Activated CD8-positive, alpha-beta memory T cell treated with anti-CD3 and anti-CD28 coated beads, Interleukin-2, amount 50 U/mL, for 24 hours (primary cell): Measurements from ENCODE around the gene GLIPR2.
"Not testable (repeated sequence)": the region's sequence is repeated elsewhere in the genome, so short reads cannot be mapped to it uniquely, and the experiment has no call there.

Source experiments
- DNase-seq: peaks from one replicate; pipeline ENCODE4 v3.0.0-alpha.2; 2020; ENCODE audit errors: extremely low read depth

The GLIPR2 gene

DNA sequence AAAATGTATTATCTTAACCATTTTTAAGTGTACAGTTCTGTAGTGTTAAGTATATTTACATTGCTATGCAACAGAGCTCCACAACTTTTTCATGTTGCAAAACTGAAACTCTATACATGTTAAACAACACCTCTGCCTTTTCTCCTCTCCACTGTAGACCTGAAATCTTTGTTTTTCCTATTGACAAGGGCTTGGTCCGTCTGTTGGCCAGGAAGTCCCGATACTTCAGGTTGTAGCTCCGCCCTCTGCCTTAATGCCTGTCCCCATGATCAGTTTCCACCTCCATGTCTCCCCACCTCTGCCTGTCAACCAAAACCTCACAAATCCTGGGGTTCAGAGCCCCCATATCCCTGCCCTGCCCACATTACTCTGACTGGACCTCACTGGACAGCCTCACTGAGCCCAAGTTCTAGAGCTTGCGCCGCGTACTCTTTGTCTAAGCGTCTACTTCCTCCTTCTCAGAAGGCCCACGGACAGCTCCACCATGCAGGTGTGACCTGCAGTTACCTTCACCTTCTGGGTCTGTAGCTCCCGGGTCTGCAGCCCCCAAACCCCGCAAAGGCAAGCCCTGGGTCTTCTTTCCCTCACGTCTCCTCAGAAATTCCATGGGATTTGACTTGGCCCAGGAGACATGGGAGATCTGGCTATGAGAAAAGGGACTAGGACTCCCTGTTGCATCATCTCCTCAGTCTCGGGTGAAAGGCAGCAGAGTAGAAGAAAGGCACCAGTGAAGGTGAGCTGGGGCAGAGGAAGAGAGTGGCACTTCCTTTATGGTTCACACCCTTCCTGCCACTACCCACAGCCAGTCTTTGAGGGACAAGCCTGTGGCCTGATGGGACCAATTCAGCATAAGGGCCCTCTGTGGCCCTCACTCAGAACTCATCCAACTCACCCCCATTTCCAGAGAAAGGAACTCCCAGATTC, 8.0 kb downstream of the GLIPR2 start:
- DNase-seq, result no peak

DNA sequence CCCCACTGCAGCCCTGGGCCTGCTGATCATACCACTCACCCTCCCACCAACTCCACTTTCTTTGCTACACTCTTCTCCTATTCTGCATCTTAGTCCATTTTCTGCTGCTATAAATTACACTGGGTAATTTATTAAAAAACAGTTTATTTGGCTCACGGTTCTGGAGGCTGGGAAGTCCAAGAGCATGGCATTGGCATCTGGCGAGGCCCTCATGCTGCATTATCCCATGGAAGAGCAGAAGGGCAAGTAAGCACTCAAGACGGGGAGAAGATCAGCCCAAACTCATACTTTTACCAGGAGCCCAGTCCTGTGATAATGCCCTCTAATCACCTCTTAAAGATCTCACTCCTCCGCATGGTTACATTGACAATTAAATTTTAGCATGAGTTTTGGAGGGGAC, 9.4 kb downstream of the GLIPR2 start:
- no peak for DNase-seq

DNA sequence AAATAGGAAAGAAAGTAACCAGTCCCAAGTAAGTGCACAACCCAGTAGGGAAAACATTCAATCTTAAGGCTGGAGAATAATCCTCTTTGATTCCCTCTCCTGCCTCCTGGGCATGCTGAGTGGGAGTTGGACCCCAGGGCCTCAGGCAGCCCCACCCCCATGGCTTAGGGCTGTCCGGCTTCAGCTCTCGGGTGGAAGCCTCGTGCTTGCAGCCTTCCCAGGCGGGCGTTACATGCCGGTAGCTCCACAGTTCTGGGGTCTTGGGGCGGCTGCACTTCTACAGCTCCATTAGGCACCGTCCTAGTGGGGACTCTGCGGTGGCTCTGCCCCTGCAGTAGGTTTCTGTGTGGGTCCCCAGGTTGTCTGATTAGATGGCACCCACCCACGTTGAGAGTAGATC, 10.1 kb downstream of the GLIPR2 start:
- no peak for DNase-seq

DNA sequence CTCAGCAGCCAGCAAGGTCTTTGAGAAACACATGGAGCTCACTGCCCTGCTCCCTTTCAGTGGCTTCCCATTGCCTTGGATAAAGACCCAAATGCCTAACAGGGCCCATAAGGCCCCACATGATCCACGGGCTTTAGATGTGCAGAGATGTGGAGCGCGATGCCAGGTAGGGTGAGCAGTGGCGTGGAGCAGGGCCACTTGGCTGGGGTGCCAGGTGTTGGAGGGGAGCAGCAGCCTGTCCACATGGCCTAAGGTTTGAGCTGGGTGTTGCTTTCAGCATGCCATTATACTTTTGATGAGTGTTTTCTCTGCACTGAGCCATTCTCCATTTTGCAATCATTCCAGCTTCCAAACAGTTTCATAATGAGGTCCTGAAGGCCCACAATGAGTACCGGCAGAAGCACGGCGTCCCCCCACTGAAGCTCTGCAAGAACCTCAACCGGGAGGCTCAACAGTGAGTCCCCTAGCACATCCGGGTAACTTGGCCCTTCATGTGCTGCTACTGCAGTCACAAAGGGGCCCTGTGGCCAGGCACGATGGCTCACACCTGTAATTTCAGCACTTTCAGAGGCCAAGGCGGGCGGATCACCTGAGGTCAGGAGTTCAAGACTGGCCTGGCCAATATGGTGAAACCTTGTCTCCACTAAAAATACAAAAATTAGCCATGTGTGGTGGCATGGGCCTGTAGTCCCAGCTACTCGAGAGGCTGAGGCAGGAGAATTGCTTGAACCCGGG, 11.1 kb downstream of the GLIPR2 start:
- DNase-seq, result no peak

DNA sequence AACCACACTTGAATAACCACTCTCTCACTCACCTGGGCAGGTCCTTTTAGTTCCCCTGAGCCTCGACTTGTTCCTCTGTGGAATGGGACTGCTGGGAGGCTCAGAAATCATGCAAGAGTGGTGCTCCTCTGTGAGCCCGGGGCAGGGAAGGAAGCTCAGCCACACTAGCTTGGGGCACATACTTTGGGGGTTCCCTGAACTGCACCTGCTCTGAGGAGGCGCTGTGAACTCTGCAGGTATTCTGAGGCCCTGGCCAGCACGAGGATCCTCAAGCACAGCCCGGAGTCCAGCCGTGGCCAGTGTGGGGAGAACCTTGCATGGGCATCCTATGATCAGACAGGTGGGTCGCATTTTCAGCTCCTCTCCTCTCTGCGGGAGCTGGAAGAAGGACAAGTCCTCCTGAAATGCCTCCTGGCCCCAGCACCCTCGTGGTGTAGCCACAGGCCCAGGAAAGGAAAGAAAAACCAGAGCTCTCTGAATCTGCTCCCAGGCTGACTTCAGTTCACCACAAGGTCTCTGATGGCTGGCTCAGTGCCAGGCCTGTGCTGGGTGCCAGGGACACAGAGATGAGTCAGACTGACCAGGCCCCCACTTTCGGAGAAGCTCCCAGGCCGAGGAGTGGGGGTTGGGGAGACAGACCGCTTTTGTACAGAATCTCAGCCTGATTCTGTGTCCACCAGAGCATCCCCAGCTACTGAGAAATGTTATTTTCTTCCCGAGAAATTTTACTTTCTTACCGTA, 11.9 kb downstream of the GLIPR2 start:
- peak; percentile 33 for DNase-seq

DNA sequence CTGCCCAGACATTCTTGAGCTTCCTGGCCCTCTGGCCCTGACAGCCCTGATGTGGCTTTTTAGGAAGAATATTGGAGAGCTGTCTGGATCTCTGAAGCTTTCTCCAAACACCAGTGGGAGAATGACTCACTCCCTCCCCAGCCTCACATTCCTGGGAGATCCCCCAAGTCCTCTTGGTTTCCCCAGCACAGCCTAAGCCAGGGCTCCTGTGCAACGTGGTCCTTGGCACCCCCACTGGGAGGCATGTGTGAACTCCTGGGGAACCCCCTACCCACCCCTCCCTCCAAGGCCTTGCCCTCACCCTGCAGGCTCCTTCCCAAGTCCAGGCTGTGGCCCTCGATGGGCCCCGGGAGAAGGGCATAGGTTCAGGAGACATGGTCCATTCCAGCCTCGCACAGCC, 12.7 kb downstream of the GLIPR2 start:
- no peak for DNase-seq

DNA sequence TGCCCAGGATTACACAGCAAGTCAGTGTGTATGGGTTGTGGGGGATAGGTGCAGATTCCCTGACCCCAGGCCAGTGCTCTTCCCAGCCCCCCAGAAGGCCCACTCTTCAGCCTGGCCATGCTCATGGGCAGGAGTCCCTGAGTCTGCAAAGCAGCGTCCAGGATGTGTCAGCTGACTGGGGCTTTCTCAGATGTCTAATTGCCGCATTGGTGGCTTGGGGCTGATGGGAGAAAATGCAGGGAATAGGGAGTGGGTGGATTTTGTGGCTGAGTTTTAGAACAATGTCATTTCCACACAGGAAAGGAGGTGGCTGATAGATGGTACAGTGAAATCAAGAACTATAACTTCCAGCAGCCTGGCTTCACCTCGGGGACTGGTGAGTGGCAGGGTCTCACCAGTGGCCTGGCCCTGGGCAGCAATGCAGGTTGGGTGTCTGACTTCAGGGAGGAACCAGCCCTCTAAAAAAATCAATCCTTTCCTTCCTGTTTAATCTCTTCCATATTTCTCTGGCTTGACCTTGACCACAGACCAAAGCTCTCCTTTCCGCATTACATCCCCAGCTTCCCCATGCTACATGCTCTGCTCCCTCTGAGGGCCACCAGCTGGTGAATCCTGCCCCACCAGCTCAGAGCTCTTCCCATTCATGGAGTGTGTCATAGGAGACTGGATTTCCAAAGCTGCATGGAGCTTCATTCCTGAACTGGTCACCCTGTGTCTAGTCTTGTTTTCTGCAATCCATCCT, 14.2 kb downstream of the GLIPR2 start:
- DNase-seq, result no peak

DNA sequence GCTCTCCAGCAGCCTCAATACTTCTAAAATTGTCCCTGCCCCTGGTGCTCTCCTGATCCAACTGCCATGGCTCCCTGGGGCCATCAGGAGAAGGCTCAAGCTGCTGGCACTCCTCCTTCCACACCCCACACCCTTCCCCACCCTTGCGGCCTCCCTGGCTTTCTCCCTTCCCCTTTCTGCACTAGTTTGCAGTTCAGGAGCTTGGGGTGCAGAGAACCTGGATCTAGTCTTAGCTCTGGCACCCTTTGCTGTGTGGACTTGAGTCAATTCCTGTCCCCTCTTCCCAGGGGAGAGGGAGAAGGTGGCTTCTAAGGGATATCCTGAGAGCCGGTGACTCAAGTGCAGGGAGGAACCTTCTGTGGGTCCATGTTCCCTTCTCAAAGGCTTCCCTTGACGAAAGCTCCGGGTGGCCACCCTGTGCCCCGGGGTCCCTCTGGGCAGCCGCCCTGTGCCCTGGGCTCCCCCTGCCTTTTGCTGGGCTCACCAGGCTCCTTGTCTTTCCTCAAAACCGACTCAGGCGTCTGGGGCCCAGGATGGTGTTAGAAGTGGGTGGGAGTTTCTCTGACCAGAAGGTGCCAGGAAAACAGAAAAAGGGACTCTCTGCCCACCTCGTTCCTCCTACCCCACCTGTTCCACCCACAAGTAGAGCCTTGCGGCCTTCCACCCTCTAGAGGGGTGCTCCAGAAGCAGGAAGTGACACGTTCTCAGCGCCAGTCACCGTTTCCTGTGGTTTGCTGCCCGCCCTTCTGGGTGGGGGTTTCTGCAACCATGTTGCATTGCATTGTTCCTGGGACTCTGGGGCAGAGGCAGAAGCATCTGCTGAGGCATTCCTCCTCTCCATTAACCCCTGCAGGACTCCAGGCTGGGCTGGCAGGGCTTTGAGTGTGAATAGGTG, 15.0 kb downstream of the GLIPR2 start:
- peak; percentile 84 for DNase-seq

DNA sequence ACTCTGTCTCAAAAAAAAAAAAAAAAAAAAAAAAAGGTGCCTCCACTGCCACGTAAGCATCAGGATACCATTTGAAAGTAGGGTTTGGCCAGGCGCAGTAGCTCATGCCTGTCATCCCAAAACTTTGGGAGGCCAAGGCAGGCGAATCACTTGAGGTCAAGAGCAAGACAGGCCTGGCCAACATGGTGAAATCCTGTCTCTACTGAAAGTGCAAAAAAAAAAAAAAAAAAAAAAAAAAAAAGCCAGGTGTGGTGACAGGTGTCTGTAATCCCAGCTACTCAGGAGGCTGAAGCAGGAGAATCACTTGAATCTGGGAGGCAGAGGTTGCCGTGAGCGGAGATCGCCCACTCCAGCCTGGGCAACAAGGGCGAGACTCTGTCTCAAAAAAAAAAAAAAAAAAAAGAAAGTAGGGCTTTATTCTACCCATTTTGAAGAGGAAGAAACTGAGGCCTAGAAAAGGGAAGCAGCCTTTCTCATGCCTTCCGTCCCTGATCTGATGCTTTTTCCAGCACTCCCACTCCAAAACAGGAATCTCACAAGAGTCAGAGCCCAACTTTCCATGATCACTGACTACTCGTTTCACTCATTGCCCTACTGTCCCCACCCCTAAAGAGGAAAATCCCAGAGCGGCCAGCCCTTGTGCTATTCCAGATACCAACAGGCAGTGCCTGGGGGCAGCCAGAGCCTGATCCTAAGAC, 16.4 kb downstream of the GLIPR2 start:
- DNase-seq, result no peak

DNA sequence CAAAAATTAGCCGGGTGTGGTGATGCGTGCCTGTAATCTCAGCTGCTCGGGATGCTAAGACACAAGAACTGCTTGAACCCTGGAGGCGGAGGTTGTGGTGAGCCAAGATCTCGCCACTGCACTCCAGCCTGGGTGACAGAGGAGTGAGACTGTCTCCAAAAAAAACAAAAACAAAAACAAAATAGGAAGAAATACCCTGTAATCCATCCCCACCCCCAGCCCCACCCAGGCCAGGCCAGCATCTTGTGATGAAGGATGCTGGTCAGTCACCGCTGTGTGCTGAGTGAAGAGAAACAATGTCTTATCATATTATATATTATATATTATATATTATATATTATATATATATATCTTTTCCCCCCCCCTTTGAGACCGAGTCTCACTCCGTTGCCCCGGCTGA, 17.2 kb downstream of the GLIPR2 start:
- DNase-seq, result no peak

DNA sequence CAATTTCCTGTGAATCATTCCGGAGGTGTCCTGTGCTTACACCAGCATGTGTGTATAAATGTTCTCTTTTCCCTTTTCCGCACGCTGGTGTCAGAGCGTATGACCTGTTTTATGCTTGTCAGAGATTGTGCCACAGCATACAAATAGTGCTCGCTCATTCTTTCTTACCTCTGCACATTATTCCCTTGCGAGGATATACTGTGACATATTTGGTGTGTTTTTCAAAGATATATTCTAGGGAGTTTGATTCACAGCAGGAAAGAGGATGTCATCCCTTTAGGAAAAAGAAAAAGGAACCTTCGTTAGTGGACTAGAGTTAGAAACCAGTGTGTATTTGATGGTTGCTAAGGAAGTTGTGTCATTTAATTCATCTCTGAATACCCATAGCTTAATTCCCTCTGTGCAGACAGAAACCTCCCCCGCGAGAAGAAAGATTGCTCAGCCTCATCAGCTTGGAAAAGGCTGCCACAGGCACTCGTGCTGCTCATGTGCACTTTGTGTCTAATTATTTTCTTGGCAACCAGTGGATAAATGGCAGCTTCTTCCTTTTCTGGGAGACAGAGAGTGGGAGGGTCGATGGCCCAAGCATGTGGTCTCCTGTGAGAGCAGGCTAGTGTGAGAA, 17.9 kb downstream of the GLIPR2 start:
- DNase-seq, result no peak

DNA sequence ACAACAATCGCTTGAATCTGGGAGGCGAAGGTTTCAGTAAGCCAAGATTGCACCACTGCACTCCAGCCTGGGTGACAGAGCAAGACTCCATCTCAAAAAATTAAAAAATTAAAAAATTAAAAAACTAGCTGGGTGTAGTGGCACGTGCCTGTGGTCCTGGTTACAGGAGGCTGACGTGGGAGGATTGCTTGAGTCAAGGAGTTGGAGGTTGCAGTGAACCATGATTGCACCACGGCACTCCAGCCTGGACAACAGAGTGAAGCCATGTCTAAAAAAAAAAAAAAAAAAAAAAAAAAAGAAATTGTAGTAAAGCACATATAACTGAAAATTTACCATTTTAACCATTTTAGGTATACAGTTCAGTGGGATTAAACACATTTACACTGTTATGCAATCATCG, 19.6 kb downstream of the GLIPR2 start:
- DNase-seq, result no peak

DNA sequence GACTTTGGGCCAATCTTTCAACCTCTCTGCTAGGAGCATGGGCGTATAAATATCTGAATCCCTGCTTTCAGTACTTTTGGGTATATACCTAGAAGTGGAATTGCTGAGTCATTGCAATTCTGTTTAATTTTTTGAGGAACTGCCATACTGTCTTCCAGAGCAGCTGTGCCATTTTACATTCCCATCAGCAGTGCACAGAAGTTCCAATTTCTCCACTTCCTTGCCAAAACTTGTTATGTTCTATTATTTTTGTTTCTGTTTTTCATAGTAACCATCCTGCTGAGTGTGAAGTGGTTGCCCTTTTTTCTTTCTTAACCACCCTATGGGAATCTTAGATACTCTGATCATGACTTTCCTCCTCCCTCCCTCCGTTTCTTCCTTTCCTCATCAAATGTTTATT, 21.6 kb downstream of the GLIPR2 start:
- no peak for DNase-seq

DNA sequence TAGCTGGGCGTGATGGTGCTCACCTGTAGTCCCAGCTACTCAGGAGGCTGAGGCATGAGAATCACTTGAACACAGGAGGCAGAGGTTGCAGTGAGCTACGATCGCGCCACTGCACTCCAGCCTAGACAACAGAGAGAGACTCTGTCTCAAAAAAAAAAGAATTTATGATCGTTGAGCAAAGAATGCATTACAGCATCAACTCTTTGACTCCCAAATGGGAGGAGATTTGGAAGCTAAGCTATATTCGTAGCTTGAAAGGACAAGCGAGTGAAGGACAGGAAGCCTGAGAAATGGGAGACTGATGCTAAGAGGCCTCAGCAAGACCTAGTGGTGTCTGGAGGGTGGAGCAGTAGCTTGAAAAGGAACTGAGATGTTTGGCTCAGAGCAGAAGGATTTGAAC, 22.4 kb downstream of the GLIPR2 start:
- no peak for DNase-seq

DNA sequence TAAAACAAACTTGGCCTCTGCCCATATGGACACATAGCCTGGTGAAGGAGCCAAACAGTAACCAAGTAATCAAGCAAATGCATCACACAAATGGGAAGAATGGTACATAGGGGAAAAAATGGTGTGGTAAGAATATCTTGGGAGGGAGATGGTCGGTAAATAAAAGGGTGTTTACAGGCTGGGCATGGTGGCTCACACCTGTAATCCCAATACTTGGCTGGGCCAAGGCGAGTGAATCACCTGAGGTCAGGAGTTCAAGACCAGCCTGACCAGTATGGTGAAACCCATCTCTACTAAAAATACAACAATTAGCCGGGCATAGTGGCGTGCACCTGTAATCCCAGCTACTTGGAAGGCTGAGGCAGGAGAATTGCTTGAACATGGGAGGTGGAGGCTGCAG, 23.0 kb downstream of the GLIPR2 start:
- DNase-seq, result not testable (repeated sequence)

DNA sequence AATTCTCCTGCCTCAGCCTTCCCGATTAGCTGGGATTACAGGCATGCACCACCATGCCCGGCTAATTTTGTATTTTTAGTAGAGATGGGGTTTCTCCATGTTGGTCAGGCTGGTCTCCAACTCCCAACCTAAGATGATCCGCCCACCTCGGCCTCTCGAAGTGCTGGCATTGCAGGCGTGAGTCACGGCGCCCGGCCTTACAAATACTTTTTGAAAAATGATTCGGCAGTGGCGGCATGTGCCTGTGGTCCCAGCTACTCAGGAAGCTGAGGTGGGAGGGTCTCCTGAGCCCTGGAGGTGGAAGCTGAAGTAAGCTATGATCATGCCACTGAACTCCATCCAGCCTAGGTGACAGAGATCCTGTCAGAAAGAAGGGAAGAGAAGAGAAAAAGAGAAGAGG, 23.6 kb downstream of the GLIPR2 start:
- not testable (repeated sequence) for DNase-seq

DNA sequence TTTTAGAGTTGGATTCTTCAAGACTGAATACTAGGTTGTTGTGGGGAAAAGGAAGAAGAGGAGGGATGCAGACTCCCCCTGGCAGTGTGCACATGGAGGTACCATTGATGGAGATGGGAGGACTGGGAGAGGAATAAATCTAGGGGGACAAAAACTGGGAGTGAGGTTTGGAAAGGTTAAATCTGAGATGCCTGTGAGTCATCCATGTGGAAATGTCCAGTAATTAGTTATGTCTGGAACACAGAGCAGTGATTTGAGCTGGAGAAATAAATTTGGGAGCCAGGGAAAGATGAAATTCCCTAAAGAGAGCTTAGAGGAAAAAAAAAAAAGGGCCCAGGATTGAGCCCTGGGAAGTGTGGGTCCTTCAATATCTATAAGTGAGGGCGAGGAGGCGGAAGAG, 24.7 kb downstream of the GLIPR2 start:
- no peak for DNase-seq

DNA sequence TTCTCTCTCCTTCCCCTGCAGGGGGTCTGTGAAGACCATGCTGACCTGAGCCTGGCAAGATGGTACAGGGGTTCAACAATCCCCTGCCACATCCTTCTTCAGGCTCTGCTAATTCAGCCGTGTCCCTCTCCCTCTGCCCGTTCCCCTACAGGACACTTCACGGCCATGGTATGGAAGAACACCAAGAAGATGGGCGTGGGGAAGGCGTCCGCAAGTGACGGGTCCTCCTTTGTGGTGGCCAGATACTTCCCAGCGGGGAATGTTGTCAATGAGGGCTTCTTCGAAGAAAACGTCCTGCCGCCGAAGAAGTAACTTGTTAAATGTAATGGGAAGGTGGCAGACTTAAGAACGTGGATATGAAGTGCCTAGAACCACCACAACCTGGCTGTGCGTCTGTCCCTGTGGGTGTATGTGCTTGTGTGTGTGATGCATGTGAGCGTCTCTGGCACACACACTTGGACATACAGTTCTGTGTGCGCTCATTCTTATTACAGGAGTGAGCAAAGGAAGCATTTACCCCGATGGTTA, 25.7 kb downstream of the GLIPR2 start:
- no peak for DNase-seq

DNA sequence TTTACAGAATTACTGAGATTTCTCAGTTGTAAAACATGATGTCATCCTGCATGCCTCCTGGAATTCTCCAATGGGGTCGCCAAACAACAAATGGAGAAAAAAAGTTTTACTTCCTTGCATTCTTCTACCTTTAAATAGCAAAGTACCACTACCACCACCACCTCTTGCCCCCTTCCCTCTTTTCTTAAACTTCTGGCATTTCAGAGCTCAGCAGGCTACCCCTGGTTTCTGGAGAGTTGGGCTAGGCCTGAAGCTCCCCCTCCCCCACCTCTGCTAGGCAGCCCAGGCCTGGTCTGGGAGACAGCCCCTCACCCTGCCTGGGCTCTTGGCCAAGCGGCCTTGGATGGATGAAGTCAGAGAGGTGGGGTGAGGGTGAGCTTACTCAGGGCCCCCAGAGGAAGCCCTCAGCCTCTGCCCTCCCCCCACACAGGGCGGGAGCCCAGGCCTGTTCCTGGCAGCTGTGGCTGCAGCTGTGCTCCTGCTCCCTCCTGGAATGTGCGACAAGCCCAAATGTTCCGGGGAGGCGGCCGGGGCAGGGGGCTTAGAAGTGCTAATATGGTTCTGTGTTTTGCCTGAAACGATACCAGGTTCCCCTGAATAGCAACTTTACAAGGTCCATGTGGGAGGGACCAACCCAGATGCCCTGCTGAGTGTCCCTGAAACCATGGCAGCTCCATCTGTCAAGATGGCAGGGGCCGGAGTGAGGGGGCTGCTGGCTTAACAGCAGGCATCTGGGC, 26.7 kb downstream of the GLIPR2 start:
- DNase-seq, result no peak
